SK-N-SH treated with all-trans-retinoic acid at 6 μM for 48 hours (cell line): Measurements from ENCODE around the gene ABLIM1.

ENCODE experiments used
- ARNTL ChIP-seq: fragments of 450-650 bp; formaldehyde crosslinking; IDR thresholded peaks from 2 replicates; pipeline ENCODE4 v1.5.0; 2020; ENCODE audit warnings: low read depth, mild to moderate bottlenecking, moderate library complexity, borderline replicate concordance
- GLIS3 ChIP-seq: fragments of 250-450 bp; sonication (Bioruptor Pico); IDR thresholded peaks from 2 replicates; pipeline ENCODE4 v1.5.0; 2020; ENCODE audit warnings: mild to moderate bottlenecking, moderate library complexity
- ISL1 ChIP-seq: fragments of 250-450 bp; sonication (Bioruptor Pico); IDR thresholded peaks from 2 replicates; pipeline ENCODE4 v2.1.2; 2022; ENCODE audit warnings: mild to moderate bottlenecking, moderate library complexity
- PATZ1 ChIP-seq: fragments of 250-450 bp; sonication (Bioruptor Pico); IDR thresholded peaks from 2 replicates; pipeline ENCODE4 v1.8.0; 2020; ENCODE audit warnings: mild to moderate bottlenecking, moderate library complexity, borderline replicate concordance
- POU6F1 ChIP-seq: fragments of 250-450 bp; sonication (Bioruptor Pico); IDR thresholded peaks from 2 replicates; pipeline ENCODE4 v1.8.0; 2021; ENCODE audit warnings: low read depth, mild to moderate bottlenecking, moderate library complexity, borderline replicate concordance
- RARB ChIP-seq: fragments of 250-450 bp; sonication (Bioruptor Pico); IDR thresholded peaks from 2 replicates; pipeline ENCODE4 v1.8.0; 2021; ENCODE audit warnings: mild to moderate bottlenecking, moderate library complexity
- SNAI2 ChIP-seq: fragments of 250-450 bp; sonication (Bioruptor Pico); IDR thresholded peaks from 2 replicates; pipeline ENCODE4 v1.5.0; 2020; ENCODE audit warnings: mild to moderate bottlenecking, moderate library complexity
- TCF4 ChIP-seq: fragments of 250-450 bp; sonication (Bioruptor Pico); IDR thresholded peaks from 2 replicates; pipeline ENCODE4 v1.8.0; 2021; ENCODE audit warnings: mild to moderate bottlenecking, moderate library complexity, borderline replicate concordance
- TOX ChIP-seq: fragments of 250-450 bp; sonication (Bioruptor Pico); IDR thresholded peaks from 2 replicates; pipeline ENCODE4 v1.8.0; 2021; ENCODE audit warnings: mild to moderate bottlenecking, moderate library complexity, borderline replicate concordance
- ZC3H10 ChIP-seq: fragments of 250-450 bp; sonication (Bioruptor Pico); IDR thresholded peaks from 2 replicates; pipeline ENCODE4 v1.5.1; 2021; ENCODE audit warnings: mild to moderate bottlenecking, moderate library complexity
- ZNF565 ChIP-seq: fragments of 450-650 bp; formaldehyde crosslinking; conservative IDR thresholded peaks from 2 replicates; pipeline ENCODE4 v1.5.0; 2020; ENCODE audit warnings: low read depth, mild to moderate bottlenecking, moderate library complexity
- TF ChIP-seq, protein P1 (sequence below): fragments of 250-450 bp; sonication (Bioruptor Pico); IDR thresholded peaks from 2 replicates; pipeline ENCODE4 v1.5.1; 2020; ENCODE audit warnings: low read depth, mild to moderate bottlenecking, moderate library complexity

DNA sequence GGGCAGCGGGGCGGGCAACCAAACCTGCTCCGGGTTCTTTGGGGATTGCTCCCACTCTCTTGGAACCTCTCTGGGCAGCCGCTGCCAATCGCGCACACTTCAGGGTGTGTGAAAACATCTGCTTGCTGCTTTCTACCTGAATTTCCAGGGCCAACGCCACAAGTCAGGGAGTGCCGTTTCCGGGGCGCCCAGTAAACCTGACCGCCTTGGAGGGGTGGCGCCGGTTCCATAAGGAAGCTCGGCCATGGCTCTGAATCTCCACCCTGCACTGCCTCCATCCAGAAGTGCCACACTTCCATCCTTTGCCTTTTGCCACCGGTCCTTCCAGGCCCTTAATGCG lies 253.1 kb downstream of the ABLIM1 start:
- TF ChIP-seq ISL1 (CRISPR knock-in tag) (no peak), ZNF565 (CRISPR knock-in tag) (no peak), PATZ1 (no peak), POU6F1 (CRISPR knock-in tag) (no peak), RARB (CRISPR knock-in tag) (no peak), GLIS3 (CRISPR knock-in tag) (no peak), ZC3H10 (CRISPR knock-in tag) (no peak), TOX (no peak), TCF4 (CRISPR knock-in tag) (no peak), SNAI2 (CRISPR knock-in tag) (no peak), ARNTL (CRISPR knock-in tag) (no peak)
- TF ChIP-seq, protein P1, sequence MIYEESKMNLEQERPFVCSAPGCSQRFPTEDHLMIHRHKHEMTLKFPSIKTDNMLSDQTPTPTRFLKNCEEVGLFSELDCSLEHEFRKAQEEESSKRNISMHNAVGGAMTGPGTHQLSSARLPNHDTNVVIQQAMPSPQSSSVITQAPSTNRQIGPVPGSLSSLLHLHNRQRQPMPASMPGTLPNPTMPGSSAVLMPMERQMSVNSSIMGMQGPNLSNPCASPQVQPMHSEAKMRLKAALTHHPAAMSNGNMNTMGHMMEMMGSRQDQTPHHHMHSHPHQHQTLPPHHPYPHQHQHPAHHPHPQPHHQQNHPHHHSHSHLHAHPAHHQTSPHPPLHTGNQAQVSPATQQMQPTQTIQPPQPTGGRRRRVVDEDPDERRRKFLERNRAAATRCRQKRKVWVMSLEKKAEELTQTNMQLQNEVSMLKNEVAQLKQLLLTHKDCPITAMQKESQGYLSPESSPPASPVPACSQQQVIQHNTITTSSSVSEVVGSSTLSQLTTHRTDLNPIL (CRISPR knock-in tag): no peak
